Osteoblast (primary cell): ENCODE results near the gene CHSY1. TPM values are rescaled to one million over a fixed set of nuclear protein-coding genes. Genes with fewer than 3 reads are reported as not detected.

Experiments
- DNase-seq: peaks from one replicate; pipeline ENCODE4 v3.0.0; 2011; ENCODE audit warnings: low spot score, mixed read lengths; ENCODE audit not compliant: insufficient read length; ENCODE audit errors: missing footprints
- H2AFZ ChIP-seq: 2 replicates; pipeline ENCODE4 v1.6.0; 2011; ENCODE audit warnings: mild to moderate bottlenecking, low read length
- H3K27ac ChIP-seq: 2 replicates; pipeline ENCODE4 v1.5.1; 2011; ENCODE audit warnings: mild to moderate bottlenecking, low read depth, low read length, moderate library complexity
- H3K27me3 ChIP-seq: 2 replicates; pipeline ENCODE4 v1.6.0; 2012; ENCODE audit warnings: mild to moderate bottlenecking, control low read depth, inconsistent platforms, low read length, moderate library complexity; ENCODE audit not compliant: insufficient read depth
- H3K36me3 ChIP-seq: 2 replicates; pipeline ENCODE4 v1.5.1; 2011; ENCODE audit warnings: mild to moderate bottlenecking, low read length, control low read depth, moderate library complexity; ENCODE audit not compliant: insufficient read depth
- H3K4me1 ChIP-seq: 2 replicates; pipeline ENCODE4 v1.5.1; 2011; ENCODE audit warnings: mild to moderate bottlenecking, low read length, control low read depth, moderate library complexity; ENCODE audit not compliant: insufficient read depth
- H3K4me2 ChIP-seq: 2 replicates; pipeline ENCODE4 v1.6.0; 2011; ENCODE audit warnings: mild to moderate bottlenecking, low read length; ENCODE audit not compliant: insufficient read depth
- H3K4me3 ChIP-seq: fragments of 200-600 bp; sonication (generic); 3 replicates; pipeline ENCODE4 v1.5.1; 2012; ENCODE audit warnings: mild to moderate bottlenecking, low read length, inconsistent platforms; ENCODE audit not compliant: insufficient read depth
- H3K79me2 ChIP-seq: 2 replicates; pipeline ENCODE4 v1.6.0; 2012; ENCODE audit warnings: mild to moderate bottlenecking, low read length, control low read depth, inconsistent platforms; ENCODE audit not compliant: insufficient read depth
- H3K9me3 ChIP-seq: 2 replicates; pipeline ENCODE4 v1.5.1; 2011; ENCODE audit warnings: low read depth, low read length, control low read depth
- H4K20me1 ChIP-seq: 2 replicates; pipeline ENCODE4 v1.6.0; 2012; ENCODE audit warnings: mild to moderate bottlenecking, low read length, control low read depth; ENCODE audit not compliant: insufficient read depth
- total RNA-seq: library from RNA; depleted of rRNA; stranded (reverse); fragments of >200 nt; gene quantifications from 2 replicates; pipeline ENCODE4 v1.2.3, GENCODE V29; 2012
- TF ChIP-seq, protein P1 (sequence below): IDR thresholded peaks from 2 replicates; pipeline ENCODE4 v1.5.1; 2011; ENCODE audit warnings: mild to moderate bottlenecking, low read depth, low read length, moderate library complexity; ENCODE audit errors: extremely low read depth

The CHSY1 gene
- total RNA-seq, 1 donor = 39.1 TPM

DNA sequence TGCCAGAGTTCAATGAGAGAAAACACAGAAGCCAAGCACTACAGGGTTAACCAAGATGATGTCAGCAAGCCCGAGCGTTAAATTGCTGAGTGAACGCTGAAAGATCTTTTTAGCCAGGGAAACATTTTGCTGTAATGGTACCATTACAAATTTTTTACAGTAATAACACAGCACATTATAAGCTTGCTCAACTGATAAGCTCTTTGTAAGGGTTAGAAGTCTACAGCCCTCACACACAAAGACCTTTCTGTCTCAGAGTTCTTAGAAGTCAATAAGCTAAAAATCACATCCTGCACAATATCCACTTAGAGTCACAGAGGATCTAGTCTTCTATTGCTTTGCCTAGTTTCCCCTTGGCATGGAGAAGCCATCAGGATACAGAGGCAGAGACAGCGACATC is 29.9 kb downstream of the CHSY1 start:
- H4K20me1 ChIP-seq = peaks cover 68% of the 10 kb centered on the region
- H2AFZ ChIP-seq = no peak overlapping the region
- peaks cover 21% of the 10 kb centered on the region for H3K36me3 ChIP-seq
- H3K27me3 ChIP-seq = no peaks in the 10 kb centered on the region
- no peak for DNase-seq
- TF ChIP-seq, protein P1, sequence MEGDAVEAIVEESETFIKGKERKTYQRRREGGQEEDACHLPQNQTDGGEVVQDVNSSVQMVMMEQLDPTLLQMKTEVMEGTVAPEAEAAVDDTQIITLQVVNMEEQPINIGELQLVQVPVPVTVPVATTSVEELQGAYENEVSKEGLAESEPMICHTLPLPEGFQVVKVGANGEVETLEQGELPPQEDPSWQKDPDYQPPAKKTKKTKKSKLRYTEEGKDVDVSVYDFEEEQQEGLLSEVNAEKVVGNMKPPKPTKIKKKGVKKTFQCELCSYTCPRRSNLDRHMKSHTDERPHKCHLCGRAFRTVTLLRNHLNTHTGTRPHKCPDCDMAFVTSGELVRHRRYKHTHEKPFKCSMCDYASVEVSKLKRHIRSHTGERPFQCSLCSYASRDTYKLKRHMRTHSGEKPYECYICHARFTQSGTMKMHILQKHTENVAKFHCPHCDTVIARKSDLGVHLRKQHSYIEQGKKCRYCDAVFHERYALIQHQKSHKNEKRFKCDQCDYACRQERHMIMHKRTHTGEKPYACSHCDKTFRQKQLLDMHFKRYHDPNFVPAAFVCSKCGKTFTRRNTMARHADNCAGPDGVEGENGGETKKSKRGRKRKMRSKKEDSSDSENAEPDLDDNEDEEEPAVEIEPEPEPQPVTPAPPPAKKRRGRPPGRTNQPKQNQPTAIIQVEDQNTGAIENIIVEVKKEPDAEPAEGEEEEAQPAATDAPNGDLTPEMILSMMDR = no peak
- peak overlapping the region; percentile 40 for H3K4me2 ChIP-seq
- peak overlapping the region; percentile 45 for H3K27ac ChIP-seq
- no peak overlapping the region for H3K4me3 ChIP-seq
- no peaks in the 10 kb centered on the region for H3K9me3 ChIP-seq
- peaks cover 10% of the 10 kb centered on the region for H3K4me1 ChIP-seq
- H3K79me2 ChIP-seq = peaks cover 99% of the 10 kb centered on the region

DNA sequence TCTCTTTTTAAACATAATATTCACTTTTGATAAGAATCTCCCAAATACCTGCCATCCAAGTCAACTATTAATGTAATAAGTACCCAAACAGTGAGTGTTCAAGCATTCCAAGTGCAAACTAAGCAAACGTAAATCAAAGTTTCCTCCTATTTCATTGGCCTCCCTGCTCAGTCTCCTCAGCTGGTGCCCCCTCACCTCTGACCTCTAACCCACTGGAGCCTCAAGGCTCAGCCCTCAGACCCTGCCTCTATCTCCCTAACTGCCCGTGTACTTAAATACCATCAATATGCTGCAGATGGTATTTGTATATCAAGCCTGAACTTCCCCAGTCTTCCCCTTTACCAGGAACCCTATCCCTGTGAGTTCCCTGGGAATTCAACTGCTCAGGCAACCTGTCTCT is 31.8 kb downstream of the CHSY1 start:
- H3K4me2 ChIP-seq = no peak overlapping the region
- no peak overlapping the region for H3K4me3 ChIP-seq
- H3K36me3 ChIP-seq = peaks cover 22% of the 10 kb centered on the region
- H3K79me2 ChIP-seq = peaks cover 99% of the 10 kb centered on the region
- H3K27me3 ChIP-seq = no peaks in the 10 kb centered on the region
- TF ChIP-seq, protein P1 = no peak
- H4K20me1 ChIP-seq = peaks cover 67% of the 10 kb centered on the region
- peaks cover 10% of the 10 kb centered on the region for H3K4me1 ChIP-seq
- no peak for DNase-seq
- H2AFZ ChIP-seq = no peak overlapping the region
- no peak overlapping the region for H3K27ac ChIP-seq
- H3K9me3 ChIP-seq = no peaks in the 10 kb centered on the region

DNA sequence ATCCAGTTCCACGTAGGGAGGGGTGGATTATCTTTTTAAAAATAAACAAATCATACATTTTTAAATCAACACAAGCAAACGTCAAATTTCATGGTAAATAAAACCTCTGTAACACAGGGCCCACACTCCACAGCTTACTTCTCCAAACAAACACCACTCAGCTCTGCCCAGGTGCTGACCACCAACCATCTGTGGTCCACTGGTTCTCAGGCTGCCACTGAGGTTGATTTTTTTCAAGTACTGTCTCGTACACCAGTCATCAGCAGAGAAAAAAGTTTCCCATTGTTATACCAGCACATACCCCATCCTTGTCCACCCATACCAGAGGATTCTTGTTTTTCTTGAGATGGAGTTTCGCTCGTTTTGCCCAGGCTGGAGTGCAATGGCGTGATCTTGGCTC is 32.4 kb downstream of the CHSY1 start:
- H4K20me1 ChIP-seq = peaks cover 62% of the 10 kb centered on the region

DNA sequence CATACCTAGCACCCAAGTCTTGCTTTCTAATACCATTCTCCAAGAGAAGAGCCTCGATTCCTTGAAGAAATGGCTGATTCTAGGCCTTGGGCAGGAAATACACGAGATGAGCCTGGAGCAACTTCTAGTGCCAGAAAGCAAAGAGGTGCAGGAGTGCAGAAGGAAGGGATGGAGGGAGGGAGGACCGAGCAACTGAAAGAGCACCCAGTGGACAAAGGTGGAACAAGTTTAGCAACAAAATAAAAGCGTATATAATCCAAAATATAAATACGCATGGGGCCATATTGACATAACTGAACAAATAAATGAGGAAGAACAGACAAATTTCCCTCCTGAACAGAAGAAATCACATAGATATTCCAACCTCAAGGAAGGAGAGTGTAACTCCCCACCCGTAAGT is 34.4 kb downstream of the CHSY1 start:
- H3K4me3 ChIP-seq = no peak overlapping the region
- peaks cover 7% of the 10 kb centered on the region for H3K4me1 ChIP-seq
- H3K27me3 ChIP-seq = no peaks in the 10 kb centered on the region
- H4K20me1 ChIP-seq = peaks cover 55% of the 10 kb centered on the region
- DNase-seq = no peak
- peaks cover 99% of the 10 kb centered on the region for H3K79me2 ChIP-seq
- H2AFZ ChIP-seq = no peak overlapping the region
- TF ChIP-seq, protein P1 = no peak
- no peaks in the 10 kb centered on the region for H3K9me3 ChIP-seq
- no peak overlapping the region for H3K27ac ChIP-seq
- H3K4me2 ChIP-seq = no peak overlapping the region
- peaks cover 28% of the 10 kb centered on the region for H3K36me3 ChIP-seq

More for the DNA sequence above, 32.4 kb downstream of the CHSY1 start:
- Histone ChIP-seq H3K4me3 (no peak overlapping the region), H3K36me3 (peaks cover 22% of the 10 kb centered on the region), H3K27ac (no peak overlapping the region), H3K4me2 (no peak overlapping the region), H3K9me3 (no peaks in the 10 kb centered on the region), H3K4me1 (peaks cover 10% of the 10 kb centered on the region), H3K79me2 (peaks cover 98% of the 10 kb centered on the region), H2AFZ (no peak overlapping the region), H3K27me3 (no peaks in the 10 kb centered on the region)
- TF ChIP-seq, protein P1 = no peak
- DNase-seq = no peak
